OCI-LY7 (cell line): Measurements from ENCODE around the gene PTGR1. TPM values are rescaled to one million over a fixed set of nuclear protein-coding genes. Genes with fewer than 3 reads are reported as not detected.

ENCODE experiments used
- BruUV-seq: library from RNA; stranded (reverse); fragments of 400-500 nt; replicated peaks from 2 replicates; lab custom pipeline; 2021; lab: Mats Ljungman, UMichigan
- CTCF ChIA-PET: fragments of 300-600 bp; sonication (Branson Sonifier 250); formaldehyde crosslinking; loops from one replicate; lab custom pipeline; 2022; ENCODE audit warnings: antibody characterized with exemption; ENCODE audit not compliant: unreplicated experiment; lab: Charles Lee
- POLR2A ChIA-PET: fragments of 300-600 bp; sonication (Branson Sonifier 250); formaldehyde crosslinking; loops from one replicate; lab custom pipeline; 2022; ENCODE audit warnings: antibody characterized with exemption; lab: Charles Lee
- DNase-seq: peaks from one replicate; pipeline ENCODE4 v3.0.0-alpha.2; 2015; ENCODE audit warnings: low spot score
- H2AFZ ChIP-seq: fragments of 200-600 bp; sonication (generic), shearing (Covaris generic); 2 replicates; pipeline ENCODE4 v1.6.1; 2014; ENCODE audit warnings: mild to moderate bottlenecking, antibody characterized with exemption, low read length, moderate library complexity
- H3K27ac ChIP-seq: fragments of 200-600 bp; sonication (generic); 2 replicates; pipeline ENCODE4 v1.5.1; 2014; ENCODE audit warnings: mixed run types, low read depth, mild to moderate bottlenecking, moderate library complexity, low read length, inconsistent platforms; ENCODE audit not compliant: poor library complexity, severe bottlenecking
- H3K36me3 ChIP-seq: fragments of 200-600 bp; sonication (generic); 2 replicates; pipeline ENCODE4 v1.6.1; 2014; ENCODE audit warnings: mild to moderate bottlenecking, antibody characterized with exemption, low read length, moderate library complexity, mixed read lengths; ENCODE audit not compliant: insufficient read depth
- H3K4me1 ChIP-seq: fragments of 200-600 bp; sonication (generic); 2 replicates; pipeline ENCODE4 v1.5.1; 2014; ENCODE audit warnings: mild to moderate bottlenecking, low read length; ENCODE audit not compliant: insufficient read depth, poor library complexity, severe bottlenecking
- H3K4me2 ChIP-seq: fragments of 200-600 bp; sonication (generic); 2 replicates; pipeline ENCODE4 v1.6.1; 2014; ENCODE audit warnings: mild to moderate bottlenecking, low read length
- H3K4me3 ChIP-seq: fragments of 200-600 bp; sonication (generic); 2 replicates; pipeline ENCODE4 v1.5.1; 2014; ENCODE audit warnings: mild to moderate bottlenecking, low read depth, low read length; ENCODE audit not compliant: poor library complexity, severe bottlenecking
- H3K79me2 ChIP-seq: fragments of 200-600 bp; sonication (generic); 2 replicates; pipeline ENCODE4 v1.6.1; 2016; ENCODE audit warnings: low read depth, mild to moderate bottlenecking, low read length, moderate library complexity, mixed read lengths; ENCODE audit not compliant: insufficient read depth
- H3K9me2 ChIP-seq: fragments of 200-600 bp; sonication (generic); 2 replicates; pipeline ENCODE4 v1.6.1; 2016; ENCODE audit warnings: mild to moderate bottlenecking, low read length, mixed read lengths; ENCODE audit not compliant: insufficient read depth
- H3K9me3 ChIP-seq: fragments of 200-600 bp; sonication (generic); 2 replicates; pipeline ENCODE4 v1.6.1; 2014; ENCODE audit warnings: mild to moderate bottlenecking, mixed run types, low read length, mixed read lengths
- H4K20me1 ChIP-seq: fragments of 200-600 bp; sonication (generic); 2 replicates; pipeline ENCODE4 v1.6.1; 2014; ENCODE audit warnings: mild to moderate bottlenecking, antibody characterized with exemption, low read length, moderate library complexity, mixed read lengths; ENCODE audit not compliant: insufficient read depth
- CTCF ChIP-seq: fragments of 200-600 bp; sonication (generic); conservative IDR thresholded peaks from 2 replicates; pipeline ENCODE4 v1.5.1; 2014; ENCODE audit warnings: mild to moderate bottlenecking, antibody characterized with exemption, low read length, moderate library complexity, mixed read lengths
- EZH2phosphoT487 ChIP-seq: fragments of 200-600 bp; sonication (generic); IDR thresholded peaks from 2 replicates; pipeline ENCODE4 v1.6.1; 2018; ENCODE audit warnings: low read depth, borderline replicate concordance, mild to moderate bottlenecking, mixed run types, antibody characterized with exemption, low read length, moderate library complexity, mixed read lengths
- intact Hi-C: fragments of 100-400 bp; cut with micrococcal nuclease; formaldehyde crosslinking; loops from one replicate; pipeline ENCODE4 v1.10.0; 2022; ENCODE audit not compliant: unreplicated experiment
- total RNA-seq, 2 experiments: library from RNA; depleted of rRNA in 1 of 2; stranded (reverse); fragments of >200 nt in 1 of 2; shearing (Covaris generic) in 1 of 2; gene quantifications; 2 replicates each; pipeline ENCODE4 v1.2.3, GENCODE V29; 2014 to 2022

PTGR1 gene
- total RNA-seq, 2 experiments from 2014 or later: not detected

GRCh38 chr9:111603041-111603440, 3.6 kb upstream of the PTGR1 start:
- intact Hi-C loops: no loop called here
- TF ChIP-seq EZH2phosphoT487 (no peak), CTCF (no peak)
- no peaks in the 10 kb centered on the region for H3K36me3 ChIP-seq
- no peak overlapping the region for H3K4me2 ChIP-seq
- no TSS peak for BruUV-seq
- H3K9me3 ChIP-seq: no peaks in the 10 kb centered on the region
- H3K27ac ChIP-seq: no peak overlapping the region
- H3K4me1 ChIP-seq: peaks cover 3% of the 10 kb centered on the region
- DNase-seq: no peak
- ChIA-PET CTCF (no interaction called here), POLR2A (no interaction called here)
- H3K4me3 ChIP-seq: no peak overlapping the region
- H2AFZ ChIP-seq: no peak overlapping the region
- H3K9me2 ChIP-seq: no peaks in the 10 kb centered on the region
- H4K20me1 ChIP-seq: no peaks in the 10 kb centered on the region
- H3K79me2 ChIP-seq: no peaks in the 10 kb centered on the region

- Histone ChIP-seq H3K4me1 (peaks cover 4% of the 10 kb centered on the region), H4K20me1 (no peaks in the 10 kb centered on the region), H2AFZ (no peak overlapping the region), H3K4me2 (no peak overlapping the region), H3K27ac (no peak overlapping the region), H3K9me3 (no peaks in the 10 kb centered on the region), H3K79me2 (no peaks in the 10 kb centered on the region), H3K4me3 (no peak overlapping the region), H3K9me2 (no peaks in the 10 kb centered on the region), H3K36me3 (no peaks in the 10 kb centered on the region)
- no TSS peak for BruUV-seq
- no peak for DNase-seq
- ChIA-PET POLR2A (no interaction called here), CTCF (no interaction called here)
- intact Hi-C loops: no loop called here
- TF ChIP-seq CTCF (no peak), EZH2phosphoT487 (no peak)
Measured at GRCh38 chr9:111601237-111602018, 2.0 kb upstream of the PTGR1 start.

- Histone ChIP-seq H3K4me3 (no peak overlapping the region), H3K27ac (no peak overlapping the region), H3K4me1 (peaks cover 4% of the 10 kb centered on the region), H3K79me2 (no peaks in the 10 kb centered on the region), H3K9me3 (no peaks in the 10 kb centered on the region), H3K36me3 (no peaks in the 10 kb centered on the region), H4K20me1 (no peaks in the 10 kb centered on the region), H2AFZ (no peak overlapping the region), H3K4me2 (no peak overlapping the region), H3K9me2 (no peaks in the 10 kb centered on the region)
- CTCF ChIA-PET: no interaction called here
- no peak for TF ChIP-seq CTCF
- no peak for TF ChIP-seq EZH2phosphoT487
- BruUV-seq: no TSS peak
- POLR2A ChIA-PET: no interaction called here
- no peak for DNase-seq
- intact Hi-C loops: loop anchor here (5.0 to 10.0 kb wide), 2 partner anchors 92 to 475 kb away; no protein-coding TSS in a partner anchor
Measured at GRCh38 chr9:111599955-111600343, 502 bp upstream of the PTGR1 start.
